Stimulated activated CD4-positive, alpha-beta T cell treated with anti-CD3 and anti-CD28 coated beads, Interleukin-12 subunit alpha, Interleukin-12 subunit beta, amount 100 ng/mL, for 24 hours (primary cell): ENCODE measurements around the gene DNAJC12.
"Not testable (repeated sequence)": the region's sequence is repeated elsewhere in the genome, so short reads cannot be mapped to it uniquely, and the experiment has no call there.

ENCODE experiments used
- DNase-seq, 2 experiments: peaks; one replicate each; pipeline ENCODE4 v3.0.0-alpha.2; 2020; ENCODE audit warnings: low read depth in 2 of 2

Gene DNAJC12

DNA sequence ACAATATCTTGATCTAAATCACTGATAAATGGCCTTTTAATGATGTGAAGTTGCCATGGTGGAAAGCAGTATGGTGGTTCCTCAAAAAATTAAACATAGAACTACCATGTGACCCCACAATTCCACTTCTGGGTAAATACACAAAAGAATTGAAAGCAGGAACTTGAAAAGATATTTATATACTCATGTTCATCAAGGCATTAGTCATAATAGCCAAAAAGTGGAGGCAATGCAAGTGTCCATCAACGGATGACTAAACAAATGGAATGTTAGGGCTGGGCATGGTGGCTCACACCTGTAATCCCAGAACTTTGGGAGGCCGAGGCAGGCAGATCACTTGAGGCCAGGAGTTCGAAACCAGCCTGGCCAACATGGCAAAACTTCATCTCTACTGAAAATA, 2.0 kb upstream of the DNAJC12 start:
- DNase-seq = no peak

DNA sequence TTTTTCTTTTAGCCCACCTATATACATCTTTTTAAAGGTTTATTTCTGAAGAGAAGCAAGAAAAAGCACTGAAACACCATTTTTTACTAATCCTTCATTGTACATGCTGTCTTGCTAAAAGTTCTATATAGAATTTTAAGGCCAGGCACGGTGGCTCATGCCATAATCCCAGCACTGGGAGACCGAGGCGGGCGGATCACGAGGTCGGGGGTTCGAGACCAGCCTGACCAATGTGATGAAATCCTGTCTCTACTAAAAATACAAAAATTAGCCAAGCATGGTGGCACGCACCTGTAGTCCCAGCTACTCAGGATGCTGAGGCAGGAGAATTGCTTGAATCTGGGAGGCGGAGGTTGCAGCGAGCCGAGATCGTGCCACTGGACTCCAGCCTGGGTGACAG, 1.5 kb upstream of the DNAJC12 start:
- not testable (repeated sequence) for DNase-seq

DNA sequence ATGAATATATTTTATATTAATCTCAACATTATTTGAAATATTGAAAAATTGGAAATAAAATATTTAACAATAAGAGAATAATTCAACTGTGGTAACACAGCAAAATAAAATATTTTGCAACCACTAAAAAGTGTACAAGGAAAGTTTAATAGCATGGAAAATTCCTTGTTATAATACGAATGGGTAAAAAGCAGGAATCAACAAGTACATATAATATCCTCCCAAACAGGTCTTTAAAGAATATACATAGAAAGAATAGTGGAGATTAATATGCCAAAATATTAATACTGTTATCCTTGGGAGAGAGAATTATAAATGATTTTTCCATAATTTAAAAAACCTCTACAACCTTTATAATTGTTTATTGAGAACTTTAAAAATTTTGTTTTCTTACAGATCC, 1.0 kb downstream of the DNAJC12 start:
- DNase-seq = no peak

DNA sequence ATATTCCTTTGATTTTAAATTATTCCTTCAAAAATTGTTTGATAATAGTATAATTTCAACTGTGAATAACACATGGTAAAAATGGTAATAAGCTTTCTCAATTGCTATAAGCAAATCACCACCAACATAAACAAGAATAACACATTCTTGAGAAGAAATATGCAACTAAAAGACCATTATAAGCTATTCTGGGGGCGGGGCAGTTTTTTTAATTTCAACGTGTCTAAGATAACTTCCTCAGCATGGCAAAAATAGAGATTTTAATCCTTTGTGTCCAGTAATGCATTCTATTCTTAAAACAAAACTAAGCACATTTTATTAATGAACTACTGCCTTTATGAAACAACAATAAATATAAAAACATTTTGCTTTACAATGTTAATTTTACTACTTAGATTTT, 1.5 kb downstream of the DNAJC12 start:
- no peak for DNase-seq

DNA sequence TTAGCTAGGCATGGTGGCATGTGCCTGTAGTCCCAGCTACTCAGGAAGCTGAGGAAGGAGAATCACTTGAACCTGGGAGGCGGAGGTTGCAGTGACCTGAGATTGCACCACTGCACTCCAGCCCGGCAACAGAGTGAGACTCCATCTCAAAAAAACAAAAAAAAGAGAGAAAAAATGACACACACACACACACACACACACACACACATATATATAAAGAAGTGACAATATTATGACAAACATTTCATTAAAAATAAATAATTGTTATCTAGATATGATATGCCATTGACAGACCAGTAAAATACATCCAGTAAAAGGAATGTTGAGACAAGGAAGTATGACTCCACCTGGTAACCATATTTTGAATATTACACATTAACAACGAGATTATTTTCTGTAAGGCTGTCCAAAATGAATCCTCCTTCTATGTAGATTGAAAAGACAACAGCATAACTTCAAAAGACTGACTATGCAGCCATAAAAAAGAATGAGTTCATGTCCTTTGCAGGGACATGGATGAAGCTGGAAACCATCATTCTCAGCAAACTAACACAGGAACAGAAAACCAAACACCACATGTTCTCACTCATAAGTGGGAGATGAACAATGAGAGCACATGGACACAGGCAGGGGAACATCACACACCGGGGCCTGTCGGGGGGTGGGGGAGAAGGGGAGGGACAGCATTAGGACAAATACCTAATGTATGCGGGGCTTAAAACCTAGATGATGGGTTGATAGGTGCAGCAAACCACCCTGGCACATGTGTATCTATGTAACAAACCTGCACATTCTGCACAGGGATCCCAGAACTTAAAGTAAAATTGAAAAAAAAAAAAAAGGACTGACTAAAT, 2.2 kb downstream of the DNAJC12 start:
- not testable (repeated sequence) for DNase-seq

DNA sequence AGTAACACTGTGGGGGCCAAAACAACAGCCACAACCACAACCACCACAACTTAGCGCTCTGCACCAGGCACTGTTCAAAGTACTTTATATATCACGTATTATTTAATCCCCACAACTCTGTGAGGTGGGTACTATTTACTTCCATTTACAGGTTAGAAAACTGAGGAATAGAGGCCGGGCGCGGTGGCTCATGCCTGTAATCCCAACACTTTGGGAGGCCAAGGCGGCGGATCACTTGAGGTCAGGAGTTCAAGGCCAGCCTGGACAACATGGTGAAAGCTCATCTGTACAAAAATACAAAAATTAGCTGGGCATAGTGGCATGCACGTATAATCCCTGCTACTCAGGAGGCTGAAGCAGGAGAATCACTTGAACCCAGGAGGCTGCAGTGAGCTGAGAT, 3.6 kb downstream of the DNAJC12 start:
- DNase-seq = no peak

DNA sequence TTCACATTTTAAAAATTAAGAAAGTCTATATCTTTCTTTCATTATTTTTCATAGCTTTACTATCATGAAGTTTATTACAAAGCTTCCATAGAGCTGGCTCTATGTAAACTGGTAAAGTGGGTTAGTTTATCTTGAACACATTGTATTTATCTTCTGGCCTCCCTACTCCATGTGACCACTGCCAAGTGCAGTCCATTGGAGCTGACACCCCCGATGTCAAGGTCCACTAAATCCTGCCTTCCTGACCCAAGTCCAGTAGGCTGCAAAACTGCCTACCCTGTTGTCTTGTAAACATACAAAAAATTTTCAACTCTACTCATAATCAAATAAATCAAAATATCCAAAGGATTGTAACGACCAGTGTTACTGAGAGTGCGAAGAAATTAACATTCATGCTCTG, 10.2 kb downstream of the DNAJC12 start:
- DNase-seq = no peak

DNA sequence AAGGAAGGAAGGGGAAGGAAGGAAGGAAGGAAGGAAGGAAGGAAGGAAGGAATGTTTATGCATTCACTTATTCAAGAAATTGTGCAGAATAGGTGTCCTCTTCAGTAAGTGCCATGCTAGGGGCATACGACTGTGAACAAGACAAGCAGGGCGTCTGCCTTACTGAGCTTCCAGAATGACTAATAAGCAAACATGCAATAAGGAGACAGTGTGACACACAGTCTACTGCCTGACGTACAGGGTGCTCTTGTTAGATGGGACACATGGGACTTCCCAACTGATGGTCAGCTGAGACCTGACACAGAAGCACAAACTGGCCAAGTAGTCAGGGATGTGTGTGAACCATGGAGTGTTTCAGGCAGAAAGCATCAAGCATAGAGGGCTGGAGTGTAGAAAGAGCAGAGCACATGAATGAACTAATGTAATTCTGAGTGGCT, 18.2 kb downstream of the DNAJC12 start:
- DNase-seq = no peak

DNA sequence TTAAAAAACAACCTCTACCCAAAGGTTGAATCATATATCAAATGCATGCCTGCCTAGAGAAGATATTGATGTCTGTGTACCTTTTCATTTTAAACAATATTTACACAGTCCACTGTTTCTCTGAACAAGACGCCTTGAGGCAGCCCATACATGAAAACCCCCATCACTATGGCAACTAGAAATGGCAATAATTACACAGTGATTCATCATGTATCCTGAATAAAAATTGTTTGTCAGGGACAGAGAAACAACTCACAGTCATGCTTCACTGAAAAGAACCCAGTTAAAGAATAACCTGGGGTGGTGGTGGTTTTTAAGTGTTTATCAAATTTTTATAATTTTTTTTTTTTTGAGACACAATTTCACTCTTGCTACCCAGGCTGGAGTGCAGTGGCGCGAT, 19.7 kb downstream of the DNAJC12 start:
- no peak for DNase-seq

DNA sequence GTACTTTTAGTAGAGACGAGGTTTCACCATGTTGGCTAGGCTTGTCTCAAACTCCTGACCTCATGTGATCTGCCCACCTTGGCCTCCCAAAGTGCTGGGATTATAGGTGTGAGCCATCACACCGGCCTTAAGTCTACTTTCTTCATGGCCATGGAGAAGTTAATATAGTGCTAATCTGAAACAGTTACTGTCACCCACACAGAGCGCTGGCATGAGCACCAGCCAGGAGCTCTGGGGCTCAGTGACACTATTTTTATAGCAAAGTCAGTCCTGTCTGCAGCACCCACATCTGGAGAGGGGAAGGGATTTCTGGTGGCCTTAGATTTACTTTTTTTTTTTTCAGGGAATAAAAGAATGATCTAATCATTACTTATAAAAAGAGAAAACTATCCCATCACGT, 21.3 kb downstream of the DNAJC12 start:
- DNase-seq = no peak

DNA sequence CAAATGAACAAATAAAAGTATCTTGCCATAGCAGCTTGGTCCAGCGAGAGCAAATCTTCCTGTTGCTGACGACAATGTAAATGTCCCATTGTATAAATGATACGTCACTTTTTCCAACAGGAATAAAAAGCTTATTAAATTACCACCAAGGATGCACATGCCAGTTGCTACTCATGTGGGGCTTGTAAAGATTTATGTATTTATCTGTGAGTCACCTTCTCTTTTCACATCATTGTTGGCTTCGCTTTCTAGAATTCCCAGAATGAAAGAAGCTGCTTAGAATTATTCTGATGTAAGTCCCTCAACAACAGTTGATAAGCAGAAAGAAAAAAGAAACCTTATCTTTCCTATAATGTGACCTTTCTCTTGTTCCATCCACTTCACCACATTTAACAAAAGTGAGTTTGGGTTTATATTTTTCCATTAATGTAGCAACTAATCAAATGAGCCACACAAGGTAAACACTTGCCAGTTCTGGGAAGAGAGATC, 22.4 kb downstream of the DNAJC12 start:
- DNase-seq = no peak

DNA sequence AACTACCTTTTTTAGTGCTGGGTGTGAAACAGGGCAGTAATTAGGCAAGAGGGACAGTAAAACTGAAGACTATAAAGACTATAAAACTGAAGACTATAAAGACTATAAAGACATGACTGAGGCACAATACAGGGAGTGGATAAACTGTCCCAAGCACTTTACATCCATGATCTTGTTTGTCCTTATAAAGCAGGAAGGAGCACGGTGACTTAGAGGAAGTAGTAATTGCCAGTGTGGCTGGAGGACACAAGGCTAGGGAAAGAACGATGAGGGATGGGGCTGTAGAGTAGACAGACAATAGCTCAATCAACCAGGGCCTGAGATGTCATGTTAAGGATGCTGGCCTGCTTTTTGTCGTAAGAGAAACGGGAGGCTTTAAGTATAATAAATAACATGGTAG, 26.0 kb downstream of the DNAJC12 start:
- DNase-seq = no peak

DNA sequence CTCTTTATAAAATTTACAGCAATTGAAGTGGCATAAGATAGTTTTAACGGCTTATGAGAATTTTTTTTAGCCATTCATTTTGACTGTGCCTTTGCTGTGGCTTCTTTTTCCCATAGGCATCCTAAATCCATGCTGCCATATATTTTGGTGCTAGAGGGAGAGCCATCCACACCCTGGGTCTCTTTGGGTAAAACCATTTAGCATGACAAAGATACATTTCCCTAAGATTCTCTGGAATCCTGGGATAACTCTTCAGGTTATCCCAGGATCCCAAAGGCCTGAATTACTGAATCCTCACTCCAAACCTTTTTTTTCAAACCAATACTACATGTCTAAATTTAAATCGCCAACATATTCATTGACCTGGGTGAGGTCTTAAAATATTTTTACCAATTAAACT, 28.9 kb downstream of the DNAJC12 start:
- DNase-seq = no peak

DNA sequence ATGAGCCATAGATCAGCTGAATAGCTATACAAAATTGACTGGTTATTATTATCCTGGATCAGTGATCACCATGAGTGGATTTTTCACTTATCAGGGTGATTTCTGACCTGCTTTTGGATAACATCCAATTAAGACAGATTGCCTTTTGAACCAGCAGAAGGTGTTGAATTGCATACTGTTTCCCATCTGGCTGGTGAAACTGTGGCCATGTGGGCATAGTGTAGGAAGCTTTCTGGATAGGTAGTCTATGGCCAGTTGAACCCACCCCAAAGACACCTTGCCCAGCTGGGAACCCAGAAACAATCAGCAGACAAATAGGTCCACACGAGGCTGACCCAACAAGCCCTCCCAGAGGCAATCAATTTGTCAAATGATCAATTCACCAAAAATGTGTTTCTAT, 29.3 kb downstream of the DNAJC12 start:
- DNase-seq = no peak

DNA sequence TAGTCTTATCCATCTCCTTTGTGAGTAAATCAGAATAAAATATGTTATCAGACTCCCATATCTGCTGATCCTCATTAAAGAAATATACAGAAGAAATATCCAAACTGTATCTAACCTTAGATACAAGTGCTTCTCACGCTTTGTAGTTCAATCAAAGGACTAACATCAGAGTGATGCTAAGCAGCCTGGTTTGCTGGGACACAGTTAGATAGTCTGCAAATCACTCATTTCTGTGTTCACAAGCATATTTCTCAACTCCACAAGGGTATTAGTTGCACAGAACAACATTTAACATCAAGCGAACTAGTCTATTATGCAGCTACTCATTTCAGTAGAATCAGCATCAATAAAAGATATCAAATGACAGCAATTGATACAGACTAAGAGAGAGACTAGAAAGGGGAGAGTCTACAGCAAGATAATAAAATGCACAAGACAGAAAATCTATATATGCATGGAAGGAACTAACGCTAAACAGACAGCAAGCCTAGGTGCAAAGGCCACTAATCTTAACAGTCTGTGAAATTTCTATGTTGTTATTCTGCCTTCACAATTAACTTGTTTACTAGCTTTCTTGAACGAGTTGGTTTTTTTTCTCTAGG, 30.0 kb downstream of the DNAJC12 start:
- no peak for DNase-seq

DNA sequence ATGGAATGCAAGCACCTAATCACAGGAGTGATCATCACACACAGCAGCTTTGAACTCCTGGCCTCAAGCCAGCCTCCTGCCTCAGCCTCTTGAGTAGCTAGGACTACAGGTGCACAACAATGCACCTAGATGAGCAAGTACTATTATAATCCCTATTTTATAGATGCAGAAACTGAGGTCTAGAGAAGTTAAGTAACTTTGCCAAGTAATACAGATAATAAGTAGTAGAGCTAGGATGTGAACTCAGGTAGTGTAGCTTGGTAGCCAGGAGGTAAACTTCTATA, 33.7 kb downstream of the DNAJC12 start:
- DNase-seq = no peak

DNA sequence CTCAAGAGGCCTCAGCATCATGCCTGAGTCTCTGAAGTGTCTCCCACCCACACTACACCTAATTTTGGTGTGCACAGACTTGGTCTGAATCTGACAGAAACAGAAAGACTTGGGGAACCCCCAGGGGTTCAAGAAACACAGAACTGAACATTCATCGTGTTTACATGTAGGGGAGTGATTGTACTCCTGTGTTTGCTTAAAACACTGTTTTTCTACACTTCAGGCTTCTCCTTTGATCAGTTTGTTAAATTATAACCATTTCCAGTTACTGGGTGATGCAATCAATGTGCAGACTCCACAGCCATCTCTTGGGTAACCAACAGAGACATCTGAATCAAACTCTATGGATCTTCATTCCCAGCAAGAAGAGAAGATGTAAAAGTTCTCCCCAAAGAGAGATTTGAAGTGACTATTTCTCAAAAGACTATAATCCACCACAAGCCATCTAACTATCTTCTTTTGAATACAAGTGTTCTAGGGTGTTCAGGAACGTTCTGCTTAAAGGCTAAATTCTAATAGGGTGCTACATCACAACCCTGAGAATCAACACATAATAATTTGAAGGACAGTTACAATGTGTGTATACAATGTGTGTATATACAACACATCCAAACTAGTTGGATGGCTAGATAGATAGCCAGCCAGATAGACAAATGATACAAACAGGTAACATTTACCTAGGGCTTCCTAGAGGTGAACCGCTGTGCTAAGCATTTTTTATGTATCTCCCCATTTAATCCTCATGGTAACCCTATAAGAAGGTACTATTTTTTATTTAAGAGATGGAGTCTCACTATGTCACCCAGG, 34.2 kb downstream of the DNAJC12 start:
- DNase-seq = no peak

DNA sequence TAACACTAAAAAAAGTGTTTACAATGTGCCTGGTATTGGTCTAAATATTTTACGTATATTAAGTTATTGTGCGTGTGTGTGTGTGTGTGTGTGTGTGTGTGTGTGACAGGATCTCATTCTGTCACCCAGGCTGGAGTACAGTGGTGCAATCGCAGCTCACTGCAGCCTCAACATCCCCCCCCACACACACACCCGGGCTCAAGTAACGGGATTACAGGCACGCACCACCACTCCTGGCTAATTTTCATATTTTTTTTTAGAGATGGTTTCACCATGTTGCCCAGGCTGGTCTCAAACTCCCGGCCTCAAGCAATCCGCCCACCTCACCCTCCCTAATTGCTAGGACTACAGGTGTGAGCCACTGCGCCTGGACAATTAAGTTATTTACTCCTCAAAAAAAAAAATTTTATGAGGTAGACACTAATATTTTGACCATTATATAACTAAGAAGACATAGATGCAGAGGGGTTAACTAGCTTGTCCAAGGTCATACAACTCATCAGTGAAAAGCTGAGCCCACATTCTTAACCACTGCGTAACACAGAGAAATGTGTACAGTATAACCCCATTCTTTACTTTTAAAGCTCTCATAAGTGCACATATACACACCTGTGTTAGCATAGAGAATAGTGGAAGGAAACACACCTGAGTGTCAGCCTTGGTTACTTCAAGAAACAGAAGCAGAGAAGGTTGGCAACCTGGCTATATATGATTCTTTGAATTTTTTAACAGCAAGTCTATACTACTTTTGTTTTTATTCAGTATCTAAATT, 35.0 kb downstream of the DNAJC12 start:
- no peak for DNase-seq

DNA sequence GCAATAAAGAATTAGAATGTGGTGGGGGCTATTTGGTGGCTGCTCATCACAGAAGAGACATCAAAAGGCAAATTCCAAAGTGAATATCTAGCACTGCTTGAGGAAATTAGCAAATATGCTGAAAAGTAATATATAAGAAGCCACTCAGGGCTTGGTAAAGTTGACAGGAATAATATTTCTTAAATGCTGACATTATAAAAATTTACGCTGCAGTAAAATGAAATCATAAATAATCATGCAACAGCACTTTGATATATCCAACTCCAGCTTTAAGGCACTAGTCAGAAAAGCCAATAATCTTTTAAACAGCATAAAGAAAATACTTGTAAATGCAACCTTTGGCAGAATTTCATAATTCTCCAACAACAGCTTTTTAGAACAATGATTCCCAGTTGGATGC, 36.9 kb downstream of the DNAJC12 start:
- DNase-seq = no peak

DNA sequence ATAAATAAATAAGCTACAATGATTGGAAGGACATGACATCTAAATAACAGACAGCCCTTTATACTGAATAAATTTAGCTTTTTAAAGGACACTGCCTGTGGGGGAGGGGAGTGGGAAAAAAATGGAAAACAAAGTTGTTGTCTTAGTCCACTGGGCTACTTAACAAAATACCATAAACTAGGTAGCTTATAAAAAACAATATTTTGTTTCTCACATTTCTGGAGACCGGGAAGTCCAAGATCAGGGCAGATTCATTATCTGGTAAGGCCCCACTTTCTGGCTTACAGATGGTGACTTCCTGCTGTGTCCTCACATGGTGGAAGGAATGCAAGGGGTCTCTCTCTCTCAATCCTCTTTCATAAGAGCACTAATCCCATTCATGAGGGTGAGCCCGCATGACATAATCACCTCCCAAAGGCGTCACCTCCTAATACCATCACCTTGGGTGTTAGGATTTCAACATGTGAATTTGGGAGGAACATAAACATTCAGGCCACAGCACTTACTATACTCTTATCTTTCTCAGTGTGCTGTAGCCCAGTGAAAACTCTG, 43.0 kb downstream of the DNAJC12 start:
- no peak for DNase-seq

DNA sequence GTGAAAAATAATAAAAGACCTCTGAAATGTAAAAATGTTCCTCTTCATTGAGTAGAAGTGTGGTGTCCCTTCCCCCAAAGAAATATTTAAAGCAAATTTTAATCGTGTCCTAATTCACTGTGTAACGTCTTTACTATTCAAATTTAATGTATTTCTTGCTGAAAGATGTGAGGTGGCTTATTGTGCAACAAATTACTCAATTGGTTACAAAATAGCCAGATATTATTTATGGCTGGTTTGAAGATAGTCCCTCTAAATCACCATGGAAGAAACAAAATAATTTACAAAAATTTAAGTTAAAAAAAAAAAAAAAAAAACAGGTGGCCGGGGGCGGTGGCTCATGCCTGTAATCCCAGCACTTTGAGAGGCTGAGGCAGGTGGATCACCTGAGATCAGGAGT, 43.7 kb downstream of the DNAJC12 start:
- DNase-seq = no peak

DNA sequence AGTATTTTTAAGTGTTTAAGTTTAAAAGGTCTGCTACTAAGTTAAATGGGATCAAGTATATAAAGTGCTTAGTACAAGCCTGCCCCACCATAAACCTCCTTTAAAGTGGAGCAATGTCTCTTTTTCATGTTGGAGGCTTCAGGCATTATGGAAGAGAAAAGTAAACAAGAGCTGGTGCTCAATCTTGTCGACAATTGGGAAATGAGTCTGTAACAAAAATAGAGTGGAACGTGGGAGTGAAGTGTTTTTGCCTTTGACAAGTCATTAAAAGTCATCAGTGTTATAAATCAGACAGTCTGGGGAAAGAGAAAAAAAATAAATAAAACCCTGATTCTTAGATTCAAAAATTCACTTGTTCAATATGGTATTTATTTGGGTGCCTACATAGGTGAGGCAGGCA, 44.7 kb downstream of the DNAJC12 start:
- no peak for DNase-seq
